Kidney tubule cell (primary cell): ENCODE measurements around the gene IPCEF1.
A peak's percentile ranks its signal among the peaks of the same experiment; 100 is the strongest.

Experiments used
- DNase-seq: peaks from one replicate; pipeline ENCODE4 v3.0.0-alpha.2; 2018; ENCODE audit warnings: low spot score

The IPCEF1 gene

GRCh38 chr6:154371281-154371680 is 14.7 kb upstream of the IPCEF1 start:
- DNase-seq: no peak

- DNase-seq: peak; percentile 45
These were observed 13.9 kb upstream of the IPCEF1 start for GRCh38 chr6:154370545-154370944.

GRCh38 chr6:154367839-154368695 is 11.5 kb upstream of the IPCEF1 start:
- DNase-seq: peak; percentile 52

GRCh38 chr6:154367336-154367735 is 10.7 kb upstream of the IPCEF1 start:
- no peak for DNase-seq

GRCh38 chr6:154363821-154364220 is 7.2 kb upstream of the IPCEF1 start:
- DNase-seq: no peak

GRCh38 chr6:154361476-154361875 is 4.9 kb upstream of the IPCEF1 start:
- DNase-seq: peak; percentile 37

- no peak for DNase-seq
These were observed 3.9 kb upstream of the IPCEF1 start for GRCh38 chr6:154360476-154360875.

GRCh38 chr6:154359679-154360078 is 3.1 kb upstream of the IPCEF1 start:
- DNase-seq: no peak

GRCh38 chr6:154359161-154359574 is 2.6 kb upstream of the IPCEF1 start:
- no peak for DNase-seq

GRCh38 chr6:154358019-154358545 is 1.5 kb upstream of the IPCEF1 start:
- DNase-seq: no peak

- DNase-seq: no peak
These were observed 490 bp downstream of the IPCEF1 start for GRCh38 chr6:154356113-154356512.

- no peak for DNase-seq
These were observed 2.3 kb downstream of the IPCEF1 start for GRCh38 chr6:154354265-154354777.

- no peak for DNase-seq
These were observed 3.0 kb downstream of the IPCEF1 start for GRCh38 chr6:154353626-154354025.

GRCh38 chr6:154352898-154353585 is 3.6 kb downstream of the IPCEF1 start:
- DNase-seq: peak; percentile 45

GRCh38 chr6:154350293-154350692 is 6.3 kb downstream of the IPCEF1 start:
- no peak for DNase-seq

GRCh38 chr6:154347981-154348380 is 8.6 kb downstream of the IPCEF1 start:
- DNase-seq: peak; percentile 72

GRCh38 chr6:154345811-154346210 is 10.8 kb downstream of the IPCEF1 start:
- no peak for DNase-seq

- peak; percentile 65 for DNase-seq
These were observed 12.9 kb downstream of the IPCEF1 start for GRCh38 chr6:154343473-154344308.

- DNase-seq: no peak
These were observed 14.7 kb downstream of the IPCEF1 start for GRCh38 chr6:154341871-154342270.

GRCh38 chr6:154341336-154341735 is 15.3 kb downstream of the IPCEF1 start:
- no peak for DNase-seq

- DNase-seq: no peak
These were observed 19.1 kb downstream of the IPCEF1 start for GRCh38 chr6:154337406-154338005.
